H1 (cell line): ENCODE measurements around the gene RCBTB2. TPM values are rescaled to one million over a fixed set of nuclear protein-coding genes. Genes with fewer than 3 reads are reported as not detected.

Source experiments
- CTCF ChIA-PET: fragments of 300-600 bp; sonication (Branson Sonifier 250); formaldehyde crosslinking; loops from one replicate; lab custom pipeline; 2021; ENCODE audit not compliant: partially characterized antibody; lab: Charles Lee
- POLR2A ChIA-PET: fragments of 300-600 bp; sonication (Branson Sonifier 250); formaldehyde crosslinking; loops from one replicate; lab custom pipeline; 2021; ENCODE audit warnings: inconsistent platforms; ENCODE audit not compliant: partially characterized antibody; lab: Charles Lee
- DNase-seq, 2 experiments: peaks; one replicate each; pipeline versions ENCODE4 v3.0.0 to v3.0.0-alpha.2; 2010 to 2022; ENCODE audit warnings: low spot score in 2 of 2, low read depth in 1 of 2, mixed read lengths in 1 of 2
- FAIRE-seq: peaks from 2 replicates; lab custom pipeline; 2011; peaks lifted over from hg19 to GRCh38; lab: Jason Lieb, UNC
- H2AFZ ChIP-seq: 2 replicates; pipeline ENCODE4 v1.8.1; 2012; ENCODE audit warnings: low read length, inconsistent platforms
- H2AK5ac ChIP-seq: 2 replicates; pipeline ENCODE4 v1.6.1; 2013; ENCODE audit warnings: low read depth, low read length
- H2BK120ac ChIP-seq: replicated peaks from 2 replicates; pipeline ENCODE3; 2013; ENCODE audit warnings: low read depth, low read length, inconsistent platforms
- H2BK12ac ChIP-seq: 2 replicates; pipeline ENCODE4 v1.6.1; 2013; ENCODE audit warnings: low read depth, low read length
- H2BK15ac ChIP-seq: 2 replicates; pipeline ENCODE4 v1.6.1; 2013; ENCODE audit warnings: low read length
- H2BK20ac ChIP-seq: 2 replicates; pipeline ENCODE4 v1.6.1; 2013; ENCODE audit warnings: low read length
- H2BK5ac ChIP-seq: 2 replicates; pipeline ENCODE4 v1.6.1; 2013; ENCODE audit warnings: low read depth, low read length
- H3K14ac ChIP-seq: 2 replicates; pipeline ENCODE4 v1.6.1; 2013; ENCODE audit warnings: inconsistent platforms; ENCODE audit not compliant: insufficient read length
- H3K18ac ChIP-seq: 2 replicates; pipeline ENCODE4 v1.6.1; 2013; ENCODE audit warnings: low read length; ENCODE audit errors: extremely low read depth
- H3K23ac ChIP-seq: 2 replicates; pipeline ENCODE4 v1.6.1; 2013; ENCODE audit warnings: inconsistent platforms; ENCODE audit not compliant: insufficient read length
- H3K23me2 ChIP-seq: 2 replicates; pipeline ENCODE4 v1.6.1; 2013; ENCODE audit warnings: low read depth, low read length
- H3K27ac ChIP-seq: 2 replicates; pipeline ENCODE4 v1.6.1; 2011; ENCODE audit warnings: low read depth, low read length, inconsistent platforms
- H3K27me3 ChIP-seq, 4 experiments: replicated peaks in 1 of 4; 1 replicate in 1 of 4; 2 replicates in 3 of 4; pipeline versions ENCODE4 v1.6.1 to v1.8.1; 2011 to 2013; ENCODE audit warnings: low read length in 3 of 4, mild to moderate bottlenecking in 3 of 4, inconsistent platforms in 2 of 4, mixed read lengths in 2 of 4, moderate library complexity in 1 of 4; ENCODE audit not compliant: control insufficient read depth in 3 of 4, insufficient read depth in 3 of 4; ENCODE audit errors: extremely low read depth in 1 of 4
- H3K36me3 ChIP-seq, 4 experiments: 2 replicates each; pipeline versions ENCODE4 v1.6.1 to v1.8.1; 2011 to 2013; ENCODE audit warnings: mild to moderate bottlenecking in 4 of 4, low read length in 3 of 4, moderate library complexity in 2 of 4, control low read depth in 1 of 4, inconsistent platforms in 1 of 4; ENCODE audit not compliant: insufficient read depth in 4 of 4, control insufficient read depth in 2 of 4
- H3K4ac ChIP-seq: replicated peaks from 2 replicates; pipeline ENCODE3; 2013; ENCODE audit warnings: low read length, low read depth, mixed read lengths, inconsistent platforms; ENCODE audit not compliant: insufficient read length
- H3K4me1 ChIP-seq, 4 experiments: replicated peaks in 1 of 4; 1 replicate in 1 of 4; 2 replicates in 3 of 4; pipeline versions ENCODE4 v1.6.1 to v1.8.1; 2011 to 2013; ENCODE audit warnings: low read length in 3 of 4, inconsistent platforms in 2 of 4, mixed read lengths in 1 of 4; ENCODE audit not compliant: insufficient read depth in 4 of 4, control insufficient read depth in 3 of 4
- H3K4me2 ChIP-seq, 2 experiments: 2 replicates each; pipeline versions ENCODE4 v1.6.1 to v1.8.1; 2011 to 2013; ENCODE audit warnings: low read depth in 2 of 2, low read length in 2 of 2, control low read depth in 1 of 2, inconsistent platforms in 1 of 2, mild to moderate bottlenecking in 1 of 2; ENCODE audit not compliant: insufficient read depth in 1 of 2
- H3K4me3 ChIP-seq, 4 experiments: fragments of 200-600, 300-600 bp in 1 of 4; sonication (generic), shearing (Covaris generic), sonication (Bioruptor Twin) in 1 of 4; 2 replicates each; pipeline versions ENCODE4 v1.5.1 to v1.8.1; 2011 to 2016; ENCODE audit warnings: low read length in 4 of 4, low read depth in 3 of 4, control low read depth in 2 of 4, inconsistent platforms in 2 of 4, mild to moderate bottlenecking in 2 of 4, mixed read lengths in 1 of 4, moderate library complexity in 1 of 4; ENCODE audit not compliant: insufficient read depth in 2 of 4; ENCODE audit errors: extremely low read depth in 1 of 4
- H3K56ac ChIP-seq: replicated peaks from 2 replicates; pipeline ENCODE3; 2013; ENCODE audit warnings: low read depth, mild to moderate bottlenecking, mixed read lengths, low read length, inconsistent platforms; ENCODE audit not compliant: insufficient read length
- H3K79me1 ChIP-seq: 2 replicates; pipeline ENCODE4 v1.6.1; 2013; ENCODE audit warnings: low read depth, low read length, control low read depth
- H3K79me2 ChIP-seq, 2 experiments: 2 replicates each; pipeline versions ENCODE4 v1.6.1 to v1.8.1; 2012 to 2013; ENCODE audit warnings: low read length in 2 of 2, mild to moderate bottlenecking in 2 of 2, inconsistent platforms in 1 of 2; ENCODE audit not compliant: insufficient read depth in 2 of 2, control insufficient read depth in 1 of 2
- H3K9ac ChIP-seq, 4 experiments: replicated peaks in 1 of 4; 1 replicate in 1 of 4; 2 replicates in 3 of 4; pipeline versions ENCODE4 v1.6.1 to v1.8.1; 2011 to 2013; ENCODE audit warnings: low read depth in 3 of 4, low read length in 3 of 4, control low read depth in 2 of 4, mild to moderate bottlenecking in 2 of 4, moderate library complexity in 2 of 4, inconsistent platforms in 1 of 4; ENCODE audit errors: extremely low read depth in 1 of 4
- H3K9me3 ChIP-seq, 2 experiments: 2 replicates each; pipeline versions ENCODE4 v1.6.1 to v1.8.1; 2012 to 2013; ENCODE audit warnings: mild to moderate bottlenecking in 2 of 2, moderate library complexity in 2 of 2, control low read depth in 1 of 2, inconsistent platforms in 1 of 2, low read depth in 1 of 2, low read length in 1 of 2, mixed read lengths in 1 of 2; ENCODE audit not compliant: insufficient read depth in 2 of 2
- H4K20me1 ChIP-seq, 2 experiments: replicated peaks in 1 of 2; 2 replicates each; pipeline versions ENCODE3 to v1.8.1; 2011 to 2013; ENCODE audit warnings: inconsistent platforms in 2 of 2, low read length in 2 of 2, mild to moderate bottlenecking in 1 of 2; ENCODE audit not compliant: insufficient read depth in 2 of 2, control insufficient read depth in 1 of 2
- H4K5ac ChIP-seq: 2 replicates; pipeline ENCODE4 v1.6.1; 2013; ENCODE audit warnings: low read length, low read depth, mixed read lengths, inconsistent platforms; ENCODE audit not compliant: insufficient read length
- H4K8ac ChIP-seq: 2 replicates; pipeline ENCODE4 v1.8.0; 2013; ENCODE audit warnings: mild to moderate bottlenecking, moderate library complexity, low read length, inconsistent platforms; ENCODE audit not compliant: insufficient read depth; ENCODE audit errors: extremely low read depth
- H4K91ac ChIP-seq: replicated peaks from 2 replicates; pipeline ENCODE3; 2013; ENCODE audit warnings: low read length, mixed read lengths, inconsistent platforms; ENCODE audit not compliant: insufficient read length
- ASH2L ChIP-seq: fragments of 200-600, 300-600 bp; sonication (generic); IDR thresholded peaks from one replicate; pipeline ENCODE4 v1.7.1; 2017; ENCODE audit warnings: low read length
- CBX5 ChIP-seq: fragments of 300-800, 300-1000 bp; sonication (generic); IDR thresholded peaks from 2 replicates; pipeline ENCODE4 v1.7.1; 2016; ENCODE audit warnings: antibody characterized with exemption, low read length, low read depth
- E2F6 ChIP-seq: IDR thresholded peaks from 2 replicates; pipeline ENCODE4 v1.6.1; 2012; ENCODE audit warnings: inconsistent platforms
- GABPA ChIP-seq: IDR thresholded peaks from 2 replicates; pipeline ENCODE4 v1.6.1; 2011; ENCODE audit warnings: mild to moderate bottlenecking, low read length, moderate library complexity, borderline replicate concordance; ENCODE audit not compliant: insufficient read depth
- GTF2F1 ChIP-seq: IDR thresholded peaks from 2 replicates; pipeline ENCODE4 v1.6.1; 2012; ENCODE audit warnings: low read depth, low read length, improper control_type of control experiment, borderline replicate concordance
- HDAC2 ChIP-seq, 2 experiments: fragments of 300-600 bp in 1 of 2; sonication (generic) in 1 of 2; IDR thresholded peaks; 2 replicates each; pipeline ENCODE4 v1.6.1; 2011 to 2012; ENCODE audit warnings: low read depth in 2 of 2, low read length in 2 of 2, mild to moderate bottlenecking in 2 of 2, moderate library complexity in 2 of 2, borderline replicate concordance in 1 of 2, inconsistent platforms in 1 of 2
- KDM4A ChIP-seq: IDR thresholded peaks from one replicate; pipeline ENCODE4 v1.7.1; 2012; ENCODE audit warnings: low read depth, mild to moderate bottlenecking, moderate library complexity, low read length, inconsistent platforms; ENCODE audit not compliant: severe bottlenecking
- POLR2AphosphoS5 ChIP-seq: IDR thresholded peaks from 2 replicates; pipeline ENCODE4 v1.6.1; 2011; ENCODE audit warnings: low read depth, low read length
- RFX5 ChIP-seq: IDR thresholded peaks from 2 replicates; pipeline ENCODE4 v1.6.1; 2011; ENCODE audit warnings: low read depth, low read length, improper control_type of control experiment, borderline replicate concordance
- RXRA ChIP-seq: IDR thresholded peaks from 2 replicates; pipeline ENCODE4 v1.6.1; 2011; ENCODE audit warnings: low read depth, mild to moderate bottlenecking, low read length, moderate library complexity; ENCODE audit not compliant: insufficient read depth
- SP2 ChIP-seq: IDR thresholded peaks from 2 replicates; pipeline ENCODE4 v1.6.1; 2012; ENCODE audit warnings: mild to moderate bottlenecking, low read length, inconsistent platforms
- SP4 ChIP-seq: IDR thresholded peaks from 2 replicates; pipeline ENCODE4 v1.6.1; 2012; ENCODE audit warnings: low read length, inconsistent platforms
- TCF12 ChIP-seq: IDR thresholded peaks from 2 replicates; pipeline ENCODE4 v1.6.1; 2011; ENCODE audit warnings: low read depth, mild to moderate bottlenecking, low read length
- WGBS, 2 experiments: shearing (Covaris generic) in 1 of 2; methylation state at CpG; one replicate each; pipeline versions ENCODE4 v1.1.6 to v1.1.7; 2013 to 2015; ENCODE audit warnings: low lambda C conversion rate in 2 of 2, mixed read lengths in 2 of 2, inconsistent platforms in 1 of 2, low coverage in 1 of 2, missing lambda C conversion rate in 1 of 2; ENCODE audit not compliant: insufficient replicate concordance in 2 of 2, insufficient coverage in 1 of 2, insufficient read length in 1 of 2; ENCODE audit errors: extremely low coverage in 1 of 2, missing lambda C conversion rate in 1 of 2; 5-methylcytosine and 5-hydroxymethylcytosine counted together
- polyA plus RNA-seq, 7 experiments: library from polyadenylated mRNA; depleted of rRNA in 3 of 7; stranded (reverse) in 5 of 7; unstranded in 2 of 7; fragments of >200 nt in 5 of 7; fragments of 200-250 nt in 2 of 7; gene quantifications; 1 replicate in 5 of 7; 2 replicates in 1 of 7; 4 replicates in 1 of 7; pipeline versions ENCODE4 v1.2.1 to v1.2.3, GENCODE V29; 2011 to 2013; ENCODE audit warnings: missing spikeins in 2 of 7, mixed read lengths in 2 of 7
- total RNA-seq: library from RNA; stranded (reverse); fragmentation: NEBNext Ultra II Directional; extraction: Animal tissue kit (Norgen Biotek cat#: 25700); gene quantifications from 2 replicates; pipeline ENCODE4 v1.2.1, GENCODE V29; 2021

RCBTB2 gene
- total and polyA plus RNA-seq, 2 of the 8 experiments (the other 6 are each of a cell fraction or from before 2014, with no cell fraction given): 5.2 to 8.4 TPM

GRCh38 chr13:48561466-48562235, 28.8 kb upstream of the RCBTB2 start:
- Histone ChIP-seq H4K8ac (no peak overlapping the region), H3K27ac (no peak overlapping the region), H3K4me2 (no peak overlapping the region), H2BK15ac (no peak overlapping the region), H3K4me3 (no peak overlapping the region), H3K4ac (no peak overlapping the region), H4K5ac (no peak overlapping the region), H4K20me1 (no peaks in the 10 kb centered on the region), H3K36me3 (no peaks in the 10 kb centered on the region), H3K27me3 (no peaks in the 10 kb centered on the region), H3K79me2 (no peaks in the 10 kb centered on the region), H3K14ac (no peak overlapping the region), H2AFZ (no peak overlapping the region), H2BK5ac (no peak overlapping the region), H3K18ac (no peak overlapping the region), H3K79me1 (no peaks in the 10 kb centered on the region), H3K56ac (no peak overlapping the region), H3K4me1 (no peaks in the 10 kb centered on the region), H2BK120ac (no peak overlapping the region), H3K23me2 (no peaks in the 10 kb centered on the region), H2BK12ac (no peak overlapping the region), H2AK5ac (no peak overlapping the region), H3K23ac (no peak overlapping the region), H4K91ac (no peak overlapping the region), H3K9ac (no peak overlapping the region), H3K9me3 (no peaks in the 10 kb centered on the region), H2BK20ac (no peak overlapping the region)
- DNase-seq (no peak), FAIRE-seq (no peak)
- WGBS, 2 experiments: 82% methylated on average over 1 of the region's 1 CpG; no CpG with 5 or more reads in 1 of the 2 experiments
- CTCF ChIA-PET: interaction anchor here (0.7 to 0.9 kb wide), 2 partner anchors 9 to 57 kb away, joined by 3 read pairs; no protein-coding TSS in a partner anchor
- POLR2A ChIA-PET: no interaction called here
- TF ChIP-seq SP2: no peak
- TF ChIP-seq SP4: no peak
- no peak for TF ChIP-seq TCF12
- no peak for TF ChIP-seq HDAC2 (IDR thresholded peaks at IDR 0.05; ENCODE audit: borderline replicate concordance in 1 of 2, low read depth in 2 of 2, low read length in 2 of 2)
- TF ChIP-seq KDM4A: no peak
- no peak for TF ChIP-seq GABPA
- no peak for TF ChIP-seq E2F6
- TF ChIP-seq RXRA: no peak
- no peak for TF ChIP-seq CBX5
- TF ChIP-seq RFX5: no peak
- no peak for TF ChIP-seq GTF2F1
- no peak for TF ChIP-seq ASH2L
- TF ChIP-seq POLR2AphosphoS5: no peak
